Measurements from ENCODE around the gene FOSB.
A peak's percentile ranks its signal among the peaks of the same experiment; 100 is the strongest.

FOSB gene

DNA sequence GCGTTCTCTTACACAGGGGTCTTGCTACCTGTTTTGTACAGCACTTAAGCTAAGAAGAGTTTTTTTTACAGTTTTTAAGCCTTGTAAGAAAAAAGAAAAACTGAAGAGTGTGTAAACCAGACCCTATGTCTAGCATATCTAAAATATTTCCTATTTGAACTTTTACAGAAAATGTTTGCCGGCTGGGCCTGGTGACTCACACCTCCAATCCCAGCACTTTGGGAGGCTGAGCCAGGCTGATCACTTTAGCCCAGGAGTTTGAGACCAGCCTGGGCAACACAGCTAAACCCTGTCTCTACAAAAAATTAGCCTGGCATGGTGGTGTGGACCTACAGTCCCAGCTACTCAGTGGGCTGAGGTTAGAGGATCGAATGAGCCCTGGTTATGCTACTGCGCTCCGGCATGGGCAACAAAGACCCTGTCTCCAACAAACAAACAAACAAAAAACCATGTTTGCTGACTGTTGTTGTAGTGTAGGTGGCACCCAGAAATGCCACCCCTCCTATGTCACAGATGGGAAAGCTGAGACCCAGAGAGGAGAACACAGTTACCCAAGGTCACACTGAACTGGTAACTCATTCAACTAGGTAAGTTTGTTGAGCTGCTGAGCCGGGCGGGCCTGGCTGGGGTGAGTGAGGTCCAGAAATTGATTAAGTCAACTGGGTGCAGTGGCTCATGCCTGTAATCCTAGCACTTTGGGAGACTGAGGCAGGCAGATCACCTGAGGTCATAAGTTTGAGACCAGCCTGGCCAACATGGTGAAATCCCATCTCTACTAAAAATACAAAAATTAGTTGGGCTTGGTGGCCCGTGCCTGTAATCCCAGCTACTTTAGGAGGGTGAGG, 37.6 kb downstream of the FOSB start:
- peak overlapping the region in 1 of 2 donors; percentile 93 for H3K27ac ChIP-seq
- no peak overlapping the region for H3K4me3 ChIP-seq
- intact Hi-C loops (cut with DNase I; ENCODE audit: low total_unique reads) = no loop called here
- peaks cover 0 to 16% of the 10 kb centered on the region in 2 donors for H3K27me3 ChIP-seq
- no peak for DNase-seq
- H3K4me1 ChIP-seq = peaks cover 0 to 22% (median 9%) of the 10 kb centered on the region in 4 donors
- TF ChIP-seq, protein P1, sequence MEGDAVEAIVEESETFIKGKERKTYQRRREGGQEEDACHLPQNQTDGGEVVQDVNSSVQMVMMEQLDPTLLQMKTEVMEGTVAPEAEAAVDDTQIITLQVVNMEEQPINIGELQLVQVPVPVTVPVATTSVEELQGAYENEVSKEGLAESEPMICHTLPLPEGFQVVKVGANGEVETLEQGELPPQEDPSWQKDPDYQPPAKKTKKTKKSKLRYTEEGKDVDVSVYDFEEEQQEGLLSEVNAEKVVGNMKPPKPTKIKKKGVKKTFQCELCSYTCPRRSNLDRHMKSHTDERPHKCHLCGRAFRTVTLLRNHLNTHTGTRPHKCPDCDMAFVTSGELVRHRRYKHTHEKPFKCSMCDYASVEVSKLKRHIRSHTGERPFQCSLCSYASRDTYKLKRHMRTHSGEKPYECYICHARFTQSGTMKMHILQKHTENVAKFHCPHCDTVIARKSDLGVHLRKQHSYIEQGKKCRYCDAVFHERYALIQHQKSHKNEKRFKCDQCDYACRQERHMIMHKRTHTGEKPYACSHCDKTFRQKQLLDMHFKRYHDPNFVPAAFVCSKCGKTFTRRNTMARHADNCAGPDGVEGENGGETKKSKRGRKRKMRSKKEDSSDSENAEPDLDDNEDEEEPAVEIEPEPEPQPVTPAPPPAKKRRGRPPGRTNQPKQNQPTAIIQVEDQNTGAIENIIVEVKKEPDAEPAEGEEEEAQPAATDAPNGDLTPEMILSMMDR (IDR thresholded peaks at IDR 0.05) = no peak
- no peaks in the 10 kb centered on the region for H3K36me3 ChIP-seq
- no peaks in the 10 kb centered on the region for H3K9me3 ChIP-seq

DNA sequence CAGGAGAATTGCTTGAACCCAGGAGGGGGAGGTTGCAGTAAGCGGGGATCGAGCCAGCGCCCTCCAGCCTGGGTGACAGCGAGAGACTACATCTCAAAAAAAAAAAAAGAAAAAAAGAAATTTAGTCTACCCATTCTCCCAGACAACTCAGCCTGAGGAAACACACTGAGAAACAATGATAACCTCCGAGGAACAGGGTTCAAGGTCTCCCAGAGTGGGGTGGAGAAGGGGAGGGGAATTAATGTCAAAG, 38.1 kb downstream of the FOSB start:
- TF ChIP-seq, protein P1 (IDR thresholded peaks at IDR 0.05) = no peak
- peaks cover 0 to 11% of the 10 kb centered on the region in 2 donors for H3K27me3 ChIP-seq
- no peaks in the 10 kb centered on the region for H3K9me3 ChIP-seq
- H3K4me3 ChIP-seq = peak overlapping the region; percentile 86 to 91
- intact Hi-C loops (cut with DNase I; ENCODE audit: low total_unique reads) = no loop called here
- H3K36me3 ChIP-seq = no peaks in the 10 kb centered on the region
- no peak for DNase-seq
- peaks cover 0 to 22% (median 12%) of the 10 kb centered on the region in 4 donors for H3K4me1 ChIP-seq
- H3K27ac ChIP-seq = peak overlapping the region; percentile 89 to 93

DNA sequence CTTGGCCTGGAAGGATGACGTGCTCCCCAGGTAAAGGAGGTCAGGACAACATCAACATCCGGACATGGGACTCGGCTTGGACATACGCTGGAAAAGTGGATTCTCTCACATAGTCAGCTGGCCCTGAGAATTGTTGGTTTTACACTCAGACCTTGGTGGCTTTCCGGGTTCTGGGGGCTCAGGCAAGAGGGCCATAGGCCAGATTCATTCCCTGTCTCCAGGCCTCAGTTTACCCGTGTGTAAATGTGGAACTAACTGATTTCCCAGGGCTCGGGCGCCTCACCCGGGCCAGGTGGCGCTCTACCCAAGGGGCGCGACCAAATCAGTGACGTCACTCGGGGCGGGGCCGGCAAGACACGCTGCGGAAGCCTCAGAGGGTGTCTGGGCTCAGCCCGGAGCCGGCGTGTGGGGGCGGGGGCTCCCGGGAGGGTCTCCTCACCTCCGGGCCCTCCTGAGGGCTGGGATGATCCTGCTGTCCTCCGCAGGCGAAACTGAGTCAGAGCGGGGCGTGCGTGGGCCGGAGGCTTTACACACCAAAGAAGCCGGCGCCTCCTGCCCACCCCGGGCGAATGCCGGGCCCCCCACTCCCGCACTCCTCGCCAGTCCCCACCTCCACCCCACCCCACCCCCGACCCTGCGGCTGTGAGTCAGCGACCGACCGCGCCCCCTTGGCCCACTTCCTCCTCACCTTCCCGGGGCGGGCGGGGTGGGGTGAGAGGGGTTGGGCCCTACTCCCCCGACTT, 38.6 kb downstream of the FOSB start:
- Histone ChIP-seq H3K36me3 (no peaks in the 10 kb centered on the region), H3K27ac (peak overlapping the region; percentile 89 to 93), H3K27me3 (peaks cover 0 to 6% of the 10 kb centered on the region in 2 donors), H3K4me3 (peak overlapping the region; percentile 86 to 91), H3K9me3 (no peaks in the 10 kb centered on the region), H3K4me1 (peaks cover 0 to 25% (median 13%) of the 10 kb centered on the region in 4 donors)
- intact Hi-C loops (cut with DNase I; ENCODE audit: low total_unique reads) = no loop called here
- DNase-seq = peak; percentile 91 to 96
- TF ChIP-seq, protein P1 (IDR thresholded peaks at IDR 0.05) = peak in 1 of 2 experiments; percentile 31

DNA sequence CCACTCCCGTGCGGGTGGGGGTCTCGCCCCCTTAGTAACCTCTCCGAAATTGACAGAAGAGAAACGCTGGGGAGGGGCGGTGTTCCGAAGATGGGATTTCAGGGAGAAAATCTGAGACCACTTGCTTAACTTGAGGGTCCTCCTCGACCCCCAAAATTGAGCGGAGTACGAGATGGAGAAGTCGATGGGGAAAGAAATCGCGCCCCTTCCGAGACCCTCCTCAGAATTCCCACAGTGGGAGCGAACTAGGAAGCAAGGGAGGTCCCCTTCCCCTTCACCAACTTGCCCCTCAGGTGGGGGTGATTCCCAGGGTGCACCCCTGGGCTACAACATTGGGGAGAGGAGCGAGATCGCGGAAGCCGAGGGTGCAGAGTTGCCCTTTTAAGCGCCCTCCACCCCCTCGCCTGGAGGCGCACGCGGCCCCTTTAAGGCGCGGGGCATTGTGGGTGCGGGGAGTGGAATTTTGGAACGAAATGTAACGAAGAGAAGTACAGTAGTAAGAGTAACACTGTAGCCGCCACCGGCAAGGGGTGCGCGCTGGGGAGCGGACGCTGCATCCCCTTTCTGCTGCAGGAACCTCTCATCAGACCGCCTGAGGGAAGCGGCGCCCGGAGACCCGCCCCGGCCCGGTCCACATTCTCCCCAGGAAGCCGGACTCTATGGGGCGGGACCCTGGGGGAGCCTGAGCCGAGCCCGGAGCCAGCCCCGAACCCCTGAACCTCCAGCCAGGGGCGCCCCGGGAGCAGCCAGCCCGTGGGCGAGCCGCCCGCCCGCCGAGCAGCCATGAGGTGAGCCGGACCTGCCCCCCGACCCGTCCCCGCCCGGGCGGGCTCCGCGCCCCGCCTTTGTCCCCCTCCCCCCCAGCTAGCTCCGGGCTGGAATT, 39.4 kb downstream of the FOSB start, which contains the start of gene VASP:
Gene VASP (plus strand): TSS at position 491 of the 883 bp plus-strand sequence. CDS start 293 bp downstream, at position 784.
- Histone ChIP-seq H3K27me3 (no peaks in the 10 kb centered on the region), H3K36me3 (no peaks in the 10 kb centered on the region), H3K4me1 (peaks cover 0 to 33% (median 21%) of the 10 kb centered on the region in 4 donors), H3K4me3 (peak within 1 kb of the TSS; percentile 86 to 91), H3K27ac (peak within 1 kb of the TSS; percentile 89 to 93), H3K9me3 (no peaks in the 10 kb centered on the region)
- DNase-seq = peak; percentile 89 to 92
- TF ChIP-seq, protein P1 (IDR thresholded peaks at IDR 0.05) = no peak
- intact Hi-C loops (cut with DNase I; ENCODE audit: low total_unique reads) = no loop called here

DNA sequence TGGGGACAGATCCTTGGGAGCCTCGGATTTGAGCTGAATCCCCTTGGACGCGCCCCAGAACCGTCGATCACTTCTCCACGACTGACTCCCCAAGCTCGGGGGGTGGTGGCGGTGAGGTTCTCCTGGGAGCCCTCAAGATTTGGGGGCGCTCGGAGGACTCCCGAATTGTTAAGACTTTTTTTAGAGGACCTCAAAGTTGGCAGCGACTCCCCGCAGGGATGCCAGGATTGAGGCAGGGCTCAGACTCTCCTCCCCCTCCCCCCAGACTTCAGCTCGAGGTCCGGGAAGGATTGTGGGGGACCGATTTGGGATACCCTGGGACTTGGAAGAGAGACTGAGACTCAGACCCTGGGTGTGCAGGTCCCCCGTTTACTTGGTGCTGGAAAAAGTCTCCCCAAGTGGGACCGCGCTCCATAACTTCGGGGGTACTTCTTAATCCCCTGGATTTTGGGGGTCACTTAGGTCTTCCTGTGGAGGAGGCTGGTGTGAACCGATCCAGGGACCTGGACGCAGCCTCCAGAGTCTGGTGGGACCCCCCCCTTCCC, 40.1 kb downstream of the FOSB start:
- no peaks in the 10 kb centered on the region for H3K36me3 ChIP-seq
- no peak for DNase-seq
- no peaks in the 10 kb centered on the region for H3K9me3 ChIP-seq
- peaks cover 0 to 40% (median 23%) of the 10 kb centered on the region in 4 donors for H3K4me1 ChIP-seq
- H3K27me3 ChIP-seq = no peaks in the 10 kb centered on the region
- TF ChIP-seq, protein P1 (IDR thresholded peaks at IDR 0.05) = no peak
- H3K4me3 ChIP-seq = peak overlapping the region; percentile 86 to 91
- intact Hi-C loops (cut with DNase I; ENCODE audit: low total_unique reads) = no loop called here
- peak overlapping the region; percentile 89 to 93 for H3K27ac ChIP-seq
